HG03280 (cell line): ENCODE measurements around the gene ACACA.

Source experiments
- ATAC-seq: cut with Tn5 transposase; IDR thresholded peaks from one replicate; pipeline ENCODE4 v1.9.1; 2021; ENCODE audit warnings: mild to moderate bottlenecking, moderate library complexity; ENCODE audit not compliant: unreplicated experiment

ACACA gene

DNA sequence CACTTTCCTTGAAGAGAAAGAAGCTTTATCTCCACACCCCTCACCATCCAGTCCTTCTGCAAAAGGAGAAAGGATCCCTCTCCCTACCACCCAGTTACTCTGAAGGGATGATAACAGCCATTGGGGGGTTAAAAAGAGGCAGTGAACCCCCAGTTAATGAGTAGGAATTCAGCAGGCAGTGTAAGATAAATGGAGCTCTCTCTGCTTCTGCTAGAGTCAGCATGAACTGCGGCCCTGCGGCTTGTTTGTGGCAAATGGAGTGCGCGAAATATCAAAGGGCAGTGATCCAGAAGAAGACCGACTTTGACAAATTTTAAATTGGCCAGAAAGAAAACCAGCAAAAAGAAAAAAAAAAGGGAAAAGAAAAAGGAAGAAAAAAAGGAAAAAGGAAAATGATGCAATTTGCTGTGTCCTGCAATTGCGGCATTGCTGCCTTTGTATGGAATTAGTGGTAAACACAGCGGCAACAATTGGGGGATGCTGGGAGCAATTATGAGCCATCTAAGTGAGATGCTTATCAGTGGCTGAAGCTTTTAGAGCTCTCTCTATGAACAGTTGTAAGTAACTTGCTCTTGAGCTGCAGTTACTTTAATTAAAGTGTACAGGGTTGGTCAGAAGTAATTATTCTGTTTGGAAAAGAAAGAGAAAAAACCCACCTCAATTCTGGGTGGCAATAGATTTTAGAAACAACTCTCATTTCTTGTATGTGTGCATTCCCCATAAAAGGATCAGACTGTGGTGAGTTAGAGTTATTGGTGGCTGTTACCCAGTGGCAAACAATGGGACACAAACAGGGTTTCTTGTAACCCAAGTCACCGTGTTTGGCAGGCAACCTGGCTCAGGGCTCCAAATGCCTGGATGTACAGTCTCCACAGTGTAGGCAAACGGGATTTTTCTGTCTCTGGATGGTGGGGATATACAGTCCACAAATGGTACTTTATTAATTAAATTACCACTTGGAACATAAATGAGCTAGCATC lies 296.6 kb downstream of the ACACA start:
- no peak for ATAC-seq

DNA sequence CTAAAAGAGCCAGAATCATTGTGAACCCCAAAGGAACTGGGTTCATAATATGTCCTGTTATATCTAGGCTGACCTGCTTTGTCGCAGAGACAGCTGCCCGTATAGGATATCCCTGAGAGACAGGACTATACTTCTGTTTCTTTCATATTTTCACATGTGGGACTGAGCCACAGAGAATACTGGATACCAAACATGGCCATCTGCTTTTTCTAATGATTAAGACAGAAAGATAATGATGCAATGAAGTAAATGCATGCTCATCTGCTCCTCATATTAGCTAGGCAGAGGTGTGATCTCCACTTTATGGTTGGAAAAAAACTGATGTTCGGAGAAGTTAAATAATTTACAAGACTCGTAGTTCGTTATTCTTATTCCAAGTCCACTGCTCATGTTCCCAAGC lies 297.5 kb downstream of the ACACA start:
- ATAC-seq, result no peak

DNA sequence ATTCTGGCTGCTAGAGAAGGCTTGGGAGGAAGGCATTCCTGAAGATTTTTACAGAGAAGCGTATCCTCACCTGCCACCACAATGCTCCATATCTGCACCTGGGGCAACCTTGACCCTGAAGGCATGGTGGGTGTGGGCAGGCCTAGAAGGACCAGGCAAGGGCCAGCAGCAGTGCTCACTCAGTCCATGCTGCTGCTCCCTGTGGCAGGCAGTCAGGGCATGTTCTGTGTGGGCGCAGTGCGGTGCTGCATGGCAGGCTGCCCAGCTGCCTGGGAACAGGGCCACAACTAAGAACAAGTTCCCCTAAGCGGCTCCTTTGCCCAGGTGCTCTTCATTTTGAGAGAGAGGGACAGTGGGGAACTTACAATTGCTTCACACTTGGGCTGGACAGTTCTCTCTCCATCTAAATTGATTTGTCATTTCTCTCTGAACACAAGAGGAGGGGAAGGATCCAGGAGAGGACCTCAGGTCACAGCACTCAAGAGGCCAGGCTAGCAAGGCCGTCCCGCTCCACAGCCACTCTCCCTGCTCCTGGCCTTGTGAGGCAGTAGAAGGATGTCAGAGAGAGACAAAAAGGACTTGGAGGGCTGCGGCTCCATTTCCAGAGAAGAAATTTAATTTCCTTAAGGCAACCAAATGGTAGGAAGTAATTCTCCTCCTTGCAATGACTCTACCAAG lies 299.1 kb downstream of the ACACA start:
- no peak for ATAC-seq

DNA sequence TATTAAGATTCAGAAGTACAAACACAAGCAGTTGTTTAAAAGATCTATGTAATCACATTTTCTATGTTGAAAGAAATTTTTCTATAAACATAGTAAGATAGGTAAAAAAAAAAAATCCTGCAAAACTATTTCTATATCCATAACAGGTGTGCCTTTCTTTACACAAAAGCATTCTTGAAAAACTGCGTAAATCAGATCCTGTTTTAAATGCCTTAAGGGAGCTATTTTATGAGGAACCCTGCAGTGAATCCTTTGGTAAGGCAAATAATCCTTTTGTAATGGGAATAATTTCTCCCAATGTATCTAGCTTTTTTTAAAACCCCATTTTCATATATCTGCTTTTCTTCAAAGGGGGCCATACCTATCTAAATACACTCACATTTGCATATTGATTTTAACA lies 300.6 kb downstream of the ACACA start:
- no peak for ATAC-seq

DNA sequence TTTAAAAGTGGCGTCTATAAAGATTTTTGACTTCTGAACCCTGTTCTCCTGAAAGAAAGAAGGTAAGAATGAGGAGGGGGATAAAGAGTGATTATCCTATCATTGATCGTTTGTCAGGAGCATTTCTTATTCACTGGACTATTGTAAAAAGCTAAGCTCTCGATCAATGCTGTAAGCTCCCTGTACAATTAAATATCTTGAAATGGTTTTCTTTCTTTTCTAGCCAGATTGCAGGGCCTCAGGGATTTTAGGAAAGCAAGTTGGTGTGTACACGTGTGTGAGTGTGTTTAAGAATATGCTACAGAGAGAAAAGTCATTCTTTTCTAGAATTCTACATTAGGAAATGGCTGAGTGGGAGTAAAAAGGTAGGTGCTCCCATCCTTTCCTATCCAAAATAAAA lies 303.4 kb downstream of the ACACA start:
- ATAC-seq, result no peak

DNA sequence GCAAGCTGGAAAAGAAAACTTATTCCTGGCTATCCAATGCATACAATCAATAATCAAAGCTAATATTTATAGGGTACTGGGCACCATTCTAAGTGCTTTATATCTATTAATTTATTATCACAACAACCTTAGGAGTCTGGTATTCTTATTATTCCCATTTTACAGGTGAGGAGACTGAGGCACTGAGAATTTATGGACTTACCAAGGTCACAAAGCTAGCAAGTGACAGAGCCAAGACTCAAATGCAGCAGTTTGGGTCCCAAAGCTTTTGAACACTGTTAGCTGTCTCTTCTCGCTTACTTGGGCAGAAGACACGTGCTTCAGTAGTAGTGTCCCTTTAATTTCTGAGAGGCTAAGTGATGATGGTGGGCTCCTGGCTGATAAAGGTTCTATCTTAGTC lies 305.3 kb downstream of the ACACA start:
- ATAC-seq, result no peak

DNA sequence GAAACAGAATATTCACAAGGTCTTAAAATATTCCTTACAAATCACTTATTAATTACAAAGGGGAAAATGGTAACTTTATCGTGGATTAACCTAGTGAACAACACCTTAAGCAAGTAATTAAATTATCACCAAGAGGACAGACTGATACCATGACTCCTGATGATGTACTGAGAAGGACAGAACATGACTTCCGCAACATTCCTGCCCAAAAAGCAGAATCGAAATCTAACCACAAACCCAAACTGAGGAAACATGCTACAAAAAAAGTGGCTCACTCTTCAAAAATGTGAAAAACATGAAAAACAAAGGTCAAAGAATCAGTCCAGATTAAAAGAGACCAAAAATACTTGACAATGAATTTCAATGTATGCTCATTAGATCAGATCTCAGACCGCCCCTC lies 306.4 kb downstream of the ACACA start:
- no peak for ATAC-seq

DNA sequence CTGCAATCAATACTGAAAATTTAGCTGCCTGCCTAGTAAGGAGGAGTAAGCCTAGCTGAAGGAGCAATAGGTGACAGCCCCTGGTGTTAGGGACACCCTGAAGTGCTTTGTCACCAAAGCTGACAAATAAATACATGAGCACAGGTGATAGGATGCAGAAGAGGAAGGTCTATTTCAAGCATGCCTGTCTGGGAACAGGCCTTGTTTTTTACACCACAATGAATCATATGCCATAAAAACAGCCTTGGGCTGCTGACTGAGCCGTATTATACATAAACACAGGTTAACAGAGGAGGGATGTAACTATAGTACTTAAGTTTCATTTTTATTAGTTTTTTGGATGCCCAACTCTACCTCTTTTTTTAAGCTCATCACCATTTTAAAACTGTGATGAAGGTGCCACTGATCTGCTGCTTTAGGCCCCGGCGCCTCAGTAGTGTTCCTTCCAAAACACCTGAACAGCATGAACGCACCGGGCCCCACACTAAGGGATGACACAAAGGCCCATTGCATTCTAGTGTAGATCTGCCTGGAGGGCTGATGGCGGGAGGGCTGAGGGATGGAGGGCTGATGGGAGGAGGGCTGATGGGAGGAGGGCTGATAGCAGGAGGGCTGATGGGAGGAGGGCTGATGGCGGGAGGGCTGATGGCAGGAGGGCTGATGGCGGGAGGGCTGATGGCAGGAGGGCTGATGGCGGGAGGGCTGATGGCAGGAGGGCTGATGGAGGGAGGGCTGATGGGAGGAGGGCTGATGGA lies 307.5 kb downstream of the ACACA start:
- no peak for ATAC-seq

DNA sequence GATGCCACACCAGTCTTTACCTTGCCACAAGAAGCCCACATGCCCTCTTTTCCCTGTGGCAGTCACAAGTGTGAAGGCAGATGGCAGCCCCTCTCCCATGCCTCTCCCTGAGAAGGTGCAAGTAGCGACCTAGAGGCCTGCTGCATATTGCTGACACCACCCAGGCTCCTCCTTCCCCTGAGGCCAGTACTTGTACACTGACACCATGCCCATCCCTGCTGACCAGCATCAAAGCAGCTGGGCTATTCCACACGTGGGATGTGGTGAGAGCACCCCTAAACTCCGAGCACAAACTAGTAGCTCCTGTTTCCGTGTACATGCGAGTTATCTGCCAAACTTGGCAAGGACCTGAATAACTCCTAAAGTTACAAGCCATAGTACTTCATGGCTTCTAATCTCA lies 308.5 kb downstream of the ACACA start:
- no peak for ATAC-seq

DNA sequence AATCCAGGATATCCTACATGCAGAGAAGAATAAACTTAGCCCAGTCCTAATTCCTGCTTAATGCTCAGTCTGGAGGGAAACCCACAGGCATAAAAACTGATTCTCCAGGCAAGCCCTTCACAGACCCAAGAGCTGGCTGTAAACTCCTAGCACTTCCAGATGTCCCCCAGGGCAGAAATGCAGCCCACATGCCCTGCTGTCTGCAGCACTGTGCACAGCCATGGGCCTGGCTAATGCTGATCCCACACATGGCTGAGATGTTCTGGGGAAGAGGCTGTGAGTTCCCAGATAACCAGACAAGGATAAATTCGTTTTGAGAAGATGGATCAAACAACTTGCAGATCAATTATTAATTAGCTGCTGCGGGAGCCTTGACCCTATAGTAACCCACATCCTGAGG lies 309.5 kb downstream of the ACACA start:
- ATAC-seq, result no peak

DNA sequence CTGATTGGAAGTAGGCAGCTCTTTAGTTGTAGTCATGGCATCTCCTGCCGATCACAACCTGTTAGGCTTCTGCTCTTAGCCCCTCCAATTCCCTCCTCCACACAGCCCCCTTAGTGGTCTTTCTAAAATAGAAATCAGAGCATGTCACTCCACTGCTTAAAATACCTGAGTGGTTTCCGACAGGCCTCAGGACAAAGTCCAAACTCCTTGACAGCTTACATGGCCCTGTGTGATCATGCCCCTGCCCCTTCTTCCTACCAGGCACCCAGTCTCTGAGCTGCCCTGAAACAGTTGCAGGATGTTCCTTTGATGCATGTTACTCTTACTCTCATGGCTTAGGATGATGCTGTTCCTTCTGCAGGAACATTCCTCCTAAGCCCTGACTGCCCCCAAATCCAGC lies 310.6 kb downstream of the ACACA start:
- no peak for ATAC-seq

DNA sequence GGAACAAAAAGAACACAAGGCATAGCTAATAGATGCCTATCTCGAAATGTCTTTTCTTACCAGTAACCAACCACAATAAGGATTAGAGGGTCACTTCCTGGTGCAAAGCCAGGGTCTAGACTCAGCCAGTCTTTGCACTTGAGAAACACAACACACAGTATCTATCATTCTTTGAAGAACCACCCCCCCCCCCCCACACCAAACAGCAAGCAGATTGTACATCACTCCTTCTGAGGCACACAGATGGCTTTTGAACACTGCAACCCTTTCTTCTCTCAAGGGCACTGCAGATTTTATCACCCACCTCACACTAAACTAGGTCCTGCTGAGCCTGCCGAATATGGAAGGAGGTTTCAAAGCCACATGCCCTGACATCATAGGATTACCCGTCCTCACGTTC lies 312.2 kb downstream of the ACACA start:
- no peak for ATAC-seq

DNA sequence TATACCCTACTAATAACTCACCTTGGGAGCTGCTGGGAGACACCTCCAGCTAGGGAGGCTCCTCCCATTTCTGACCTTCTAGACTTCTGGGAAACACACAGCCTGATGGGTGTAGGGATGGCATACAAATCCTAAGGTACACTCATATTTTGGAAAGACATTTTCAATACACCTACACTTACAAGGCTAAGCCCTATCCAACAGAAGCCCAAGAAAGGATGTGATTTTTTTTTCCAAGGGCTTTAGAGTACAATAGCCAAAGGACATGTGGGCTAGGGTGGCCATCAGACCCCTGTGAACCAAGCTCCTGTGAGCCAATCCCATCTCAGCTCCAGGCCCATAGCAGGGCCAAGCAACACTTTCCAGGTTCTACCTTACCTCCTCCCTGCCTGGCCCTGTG lies 313.9 kb downstream of the ACACA start:
- no peak for ATAC-seq

DNA sequence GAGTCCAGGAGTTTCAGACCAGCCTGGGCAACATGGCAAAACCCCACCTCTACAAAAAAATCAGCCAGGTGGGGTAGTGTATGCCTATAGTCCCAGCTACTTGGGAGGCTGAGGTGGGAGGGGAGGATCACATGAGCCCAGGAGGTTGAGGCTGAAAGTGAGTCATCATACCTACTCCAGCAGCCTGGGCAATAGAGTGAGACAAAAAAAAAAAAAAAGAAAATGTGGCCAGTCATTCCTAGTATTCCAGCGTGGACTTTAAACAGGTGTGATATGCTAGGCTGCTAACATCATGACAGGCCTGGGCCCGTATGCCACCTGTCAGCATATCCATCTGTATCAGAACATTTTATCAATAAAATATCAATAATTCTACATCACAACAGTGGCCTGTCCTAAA lies 314.6 kb downstream of the ACACA start:
- ATAC-seq, result no peak

DNA sequence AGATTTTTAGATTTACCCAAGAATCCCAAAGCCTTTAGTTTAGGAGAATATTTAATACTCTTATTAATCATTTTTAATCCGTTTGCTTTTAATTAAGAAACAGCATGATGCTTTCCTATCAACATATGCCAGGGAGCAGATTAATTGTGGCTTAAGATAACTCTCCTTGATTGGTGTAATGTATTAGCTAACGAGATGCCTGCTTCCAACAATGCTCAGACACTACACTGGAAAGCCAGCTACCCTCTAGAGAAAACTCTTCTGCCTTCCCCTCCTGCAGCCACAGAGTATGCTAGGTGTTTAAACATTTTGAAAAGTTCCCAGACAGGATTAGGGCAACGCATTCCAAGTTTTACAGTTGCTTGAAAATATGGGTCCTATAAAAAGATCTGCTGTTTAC lies 315.7 kb downstream of the ACACA start:
- ATAC-seq, result no peak

DNA sequence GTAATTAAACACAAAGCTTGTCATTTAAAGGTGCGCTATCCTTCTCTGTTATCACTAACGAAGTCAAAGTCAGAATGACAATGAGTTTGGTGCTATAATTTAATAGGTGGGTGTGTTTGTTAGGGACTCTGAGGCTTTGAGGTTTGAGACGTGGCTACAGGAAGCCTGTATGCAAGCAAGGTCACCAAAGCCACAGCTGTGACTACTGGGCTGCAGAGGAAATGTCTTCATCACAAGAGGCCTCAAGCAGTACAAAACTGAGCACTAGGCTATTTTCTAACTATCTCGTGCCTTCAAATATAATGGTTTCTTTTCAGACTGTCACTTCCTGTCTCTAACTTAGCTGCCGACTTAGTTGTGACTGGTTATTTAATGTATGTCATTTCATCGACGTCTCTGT lies 316.7 kb downstream of the ACACA start:
- ATAC-seq, result no peak

DNA sequence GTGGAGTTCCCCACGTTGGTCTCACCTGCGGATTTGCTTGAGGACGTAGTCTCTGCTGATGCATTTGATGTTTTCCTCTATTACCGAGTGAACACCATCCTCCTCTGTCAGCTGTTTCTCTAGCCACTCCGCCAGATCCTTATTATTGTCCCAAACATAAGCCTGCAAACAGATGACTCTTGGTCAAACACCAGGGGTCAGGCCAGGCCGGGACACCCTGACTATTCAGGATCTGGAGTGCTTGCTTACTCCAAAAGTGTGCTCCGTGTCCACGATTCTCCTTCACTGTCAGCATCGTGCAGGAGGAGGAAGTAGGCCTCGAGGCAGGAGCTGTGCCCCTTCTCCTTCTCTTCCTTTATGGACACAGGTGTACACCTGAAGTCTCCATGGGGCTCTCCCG lies 317.7 kb downstream of the ACACA start:
- no peak for ATAC-seq

DNA sequence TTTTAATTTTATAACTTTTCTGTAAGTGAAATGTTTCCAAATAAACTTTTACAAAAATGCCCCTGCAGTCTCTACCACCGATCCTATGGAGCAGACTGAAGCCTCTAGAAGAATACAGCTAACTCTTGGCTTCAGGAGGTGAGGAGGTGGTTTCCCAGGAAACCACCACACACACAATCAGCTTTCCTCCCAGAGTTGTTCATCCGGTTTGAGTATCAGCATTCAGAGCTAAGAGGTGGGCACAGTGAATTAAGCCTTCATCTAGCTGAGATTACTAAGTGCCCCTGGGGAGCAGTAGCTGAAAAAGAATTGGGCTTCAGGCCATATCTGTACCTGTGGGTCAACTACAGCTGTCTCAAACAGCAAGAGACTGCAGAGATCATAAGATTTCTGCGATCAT lies 318.2 kb downstream of the ACACA start:
- no peak for ATAC-seq

DNA sequence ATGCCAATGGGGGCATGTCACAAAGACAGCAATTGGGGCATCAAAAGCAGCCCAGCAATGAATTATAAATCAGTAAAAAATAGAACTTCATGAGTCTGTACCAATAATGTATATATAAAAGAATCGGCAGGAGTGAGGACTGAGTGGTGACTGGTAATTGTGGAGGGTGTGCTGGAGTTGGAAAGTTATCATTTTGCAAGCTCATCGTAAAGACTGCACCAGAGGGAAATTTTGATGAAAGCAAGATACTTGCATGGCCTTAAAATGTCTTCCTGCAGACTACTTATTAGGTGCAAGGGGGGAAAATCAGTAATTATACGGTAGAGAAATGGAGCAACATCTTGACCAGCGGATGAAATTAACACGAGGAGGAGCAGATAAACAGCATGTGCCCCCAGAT lies 319.0 kb downstream of the ACACA start:
- no peak for ATAC-seq

DNA sequence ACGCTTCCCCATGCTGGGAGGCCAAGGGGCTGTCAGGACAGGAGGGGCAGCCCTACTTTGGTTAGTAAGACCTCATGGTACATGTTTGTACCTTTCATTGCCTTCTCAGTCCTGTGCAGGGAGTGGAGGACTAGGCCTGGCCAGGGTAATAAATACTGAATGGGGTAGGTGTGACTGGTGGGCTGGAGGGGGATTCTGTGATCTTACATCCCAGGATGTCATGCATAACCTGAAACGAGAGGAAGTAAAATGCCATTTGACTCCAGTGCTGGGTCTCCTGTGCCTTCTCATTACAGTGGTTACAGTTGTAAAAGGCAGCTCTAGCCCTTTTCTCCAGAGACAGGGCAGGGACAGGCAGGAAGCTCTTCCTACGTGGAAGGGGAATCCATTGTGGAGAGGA lies 319.7 kb downstream of the ACACA start:
- ATAC-seq, result no peak

DNA sequence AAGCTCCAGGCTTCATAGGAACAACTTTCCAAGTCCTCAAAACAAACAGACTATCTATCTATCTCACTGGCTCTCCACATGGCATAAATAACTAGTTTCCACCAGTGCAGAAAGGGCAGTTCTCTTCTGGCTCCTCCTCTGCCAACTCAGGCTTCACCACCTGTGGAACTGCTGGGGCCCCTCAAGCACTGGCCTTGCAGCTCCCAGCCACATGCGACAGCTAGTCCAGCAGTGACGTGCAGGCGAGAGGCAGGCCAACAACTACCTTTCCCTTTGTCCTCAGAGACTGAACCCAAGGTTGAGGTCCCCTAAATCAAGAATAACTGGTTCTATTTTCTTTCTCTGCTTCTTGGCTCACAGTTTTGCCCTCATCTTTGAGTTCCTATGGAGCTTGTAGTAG lies 320.3 kb downstream of the ACACA start:
- no peak for ATAC-seq

DNA sequence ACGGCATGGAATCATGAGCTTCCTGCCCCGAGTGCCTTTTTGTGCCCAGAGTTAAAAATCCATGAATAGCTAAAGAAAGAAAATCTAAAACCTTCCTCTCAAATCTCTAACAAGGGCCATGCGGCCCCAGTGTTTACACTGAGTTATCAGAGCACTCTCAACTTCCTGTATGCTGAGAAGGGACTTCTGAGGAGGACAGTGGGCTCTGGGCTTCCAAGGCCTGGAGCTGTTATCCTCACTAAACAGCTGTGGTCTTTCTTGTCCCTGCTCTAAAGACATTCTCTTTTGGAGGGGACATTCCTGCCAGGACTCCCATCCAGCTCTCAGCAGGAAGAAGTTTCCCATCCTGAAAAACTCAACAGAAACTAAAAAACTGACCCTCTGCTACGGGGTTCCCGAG lies 322.3 kb downstream of the ACACA start:
- no peak for ATAC-seq
